GM21717 (cell line): ENCODE data around the gene MSH5.

ENCODE experiments used
- ATAC-seq: cut with Tn5 transposase; IDR thresholded peaks from one replicate; pipeline ENCODE4 v1.9.1; 2021; ENCODE audit warnings: mild to moderate bottlenecking, moderate library complexity; ENCODE audit not compliant: unreplicated experiment

MSH5 gene

GRCh38 chr6:31750411-31751022 is 10.7 kb downstream of the MSH5 start:
- ATAC-seq: no peak

GRCh38 chr6:31752739-31753319 is 13.0 kb downstream of the MSH5 start:
- no peak for ATAC-seq

GRCh38 chr6:31758281-31758680 is 18.5 kb downstream of the MSH5 start:
- ATAC-seq: no peak

GRCh38 chr6:31760790-31761189 is 21.0 kb downstream of the MSH5 start:
- ATAC-seq: no peak

GRCh38 chr6:31761343-31761742 is 21.5 kb downstream of the MSH5 start:
- no peak for ATAC-seq

GRCh38 chr6:31762356-31762755 is 22.6 kb downstream of the MSH5 start, which contains the start of gene SAPCD1:
SAPCD1 (plus strand) TSS chr6:31762656; CDS start chr6:31763055, 399 bp downstream.
- no peak for ATAC-seq

GRCh38 chr6:31762878-31763618 is 23.2 kb downstream of the MSH5 start:
- no peak for ATAC-seq

- no peak for ATAC-seq
These were observed 23.8 kb downstream of the MSH5 start for GRCh38 chr6:31763619-31763940.

GRCh38 chr6:31764198-31764597 is 24.4 kb downstream of the MSH5 start:
- ATAC-seq: no peak

GRCh38 chr6:31765559-31765909 is 25.7 kb downstream of the MSH5 start:
- no peak for ATAC-seq

GRCh38 chr6:31765910-31766794 is 26.3 kb downstream of the MSH5 start:
- ATAC-seq: no peak

- ATAC-seq: no peak
These were observed 27.4 kb downstream of the MSH5 start for GRCh38 chr6:31767096-31767645.

- ATAC-seq: no peak
These were observed 28.8 kb downstream of the MSH5 start for GRCh38 chr6:31768363-31769257.

- no peak for ATAC-seq
These were observed 30.0 kb downstream of the MSH5 start for GRCh38 chr6:31769684-31770371.

- no peak for ATAC-seq
These were observed 31.1 kb downstream of the MSH5 start for GRCh38 chr6:31770860-31771259.

- no peak for ATAC-seq
These were observed 32.2 kb downstream of the MSH5 start for GRCh38 chr6:31771992-31772358.

GRCh38 chr6:31775184-31775583 is 35.4 kb downstream of the MSH5 start:
- ATAC-seq: no peak

- no peak for ATAC-seq
These were observed 36.1 kb downstream of the MSH5 start for GRCh38 chr6:31775633-31776484.
